Transverse colon (tissue), 4 donors: ENCODE measurements around the gene GRAP2. TPM values are rescaled to one million over a fixed set of nuclear protein-coding genes. Genes with fewer than 3 reads are reported as not detected.

Experiments used
- DNase-seq: peaks from one replicate; pipeline ENCODE4 v3.0.0-alpha.2; 2019
- H3K27ac ChIP-seq, 4 donors: fragments of 200-600 bp; sonication (generic); 2 replicates each; pipeline ENCODE4 v1.5.1; 2016 to 2018; ENCODE audit warnings: inconsistent platforms in 4 of 4
- H3K27me3 ChIP-seq: fragments of 200-600 bp; sonication (generic); 2 replicates; pipeline ENCODE4 v1.5.1; 2017; ENCODE audit warnings: inconsistent platforms
- H3K36me3 ChIP-seq, 4 donors: fragments of 200-600 bp; sonication (generic); 2 replicates each; pipeline ENCODE4 v1.5.1; 2017 to 2019; ENCODE audit warnings: inconsistent platforms in 4 of 4
- H3K4me1 ChIP-seq, 4 donors: fragments of 200-600 bp; sonication (generic); 2 replicates each; pipeline ENCODE4 v1.5.1; 2017 to 2020; ENCODE audit warnings: inconsistent platforms in 4 of 4
- H3K4me3 ChIP-seq, 4 donors: fragments of 200-600 bp; sonication (generic); 1 replicate in 1 of 4; 2 replicates in 3 of 4; pipeline versions ENCODE4 v1.5.1 to v1.6.1; 2017 to 2019; ENCODE audit warnings: inconsistent platforms in 4 of 4
- H3K9me3 ChIP-seq, 2 donors: fragments of 200-600 bp; sonication (generic); 2 replicates each; pipeline ENCODE4 v1.5.1; 2017 to 2019; ENCODE audit warnings: inconsistent platforms in 2 of 2
- EP300 ChIP-seq: sonication (generic); formaldehyde crosslinking; IDR thresholded peaks from one replicate; pipeline ENCODE4 v1.6.1; 2017; ENCODE audit warnings: antibody characterized with exemption, low read depth
- POLR2A ChIP-seq: fragments of 450-650 bp; IDR thresholded peaks from one replicate; pipeline ENCODE4 v1.6.1; 2016; ENCODE audit warnings: antibody characterized with exemption, mild to moderate bottlenecking, moderate library complexity
- POLR2AphosphoS5 ChIP-seq, 3 donors: sonication (generic); formaldehyde crosslinking; IDR thresholded peaks; one replicate each; pipeline ENCODE4 v1.6.1; 2016; ENCODE audit warnings: antibody characterized with exemption in 3 of 3
- WGBS, 2 donors: methylation state at CpG; one replicate each; pipeline ENCODE4 v1.1.5; 2018; ENCODE audit warnings: low coverage in 1 of 2; 5-methylcytosine and 5-hydroxymethylcytosine counted together
- in situ Hi-C, 4 donors: fragments of 200-750 bp; cut with MboI; loops; one replicate each; pipeline versions ENCODE4 v1.15.0 to v1.15.1; 2017; ENCODE audit warnings: low sequenced_read_pairs in 3 of 4, low pct_ligation_motif_present in 1 of 4, low pct_unique_long_range_greater_than_20kb in 1 of 4
- intact Hi-C: fragments of 100-400 bp; cut with DNase I; formaldehyde crosslinking; loops from one replicate; pipeline ENCODE4 v1.15.1; 2023; ENCODE audit warnings: low total_unique reads
- total RNA-seq, 4 donors: library from RNA; depleted of rRNA; stranded (reverse); fragments of >200 nt; gene quantifications; one replicate each; pipeline ENCODE4 v1.1.0, GENCODE V29; 2016
- TF ChIP-seq, protein P1 (sequence below), 5 experiments: fragments of 200-600 bp in 3 of 5; fragments of 450-650 bp in 2 of 5; sonication (generic) in 3 of 5; IDR thresholded peaks; 1 replicate in 2 of 5; 2 replicates in 3 of 5; pipeline ENCODE4 v1.5.1; 2016 to 2017; ENCODE audit warnings: antibody characterized with exemption in 5 of 5, inconsistent platforms in 3 of 5, mild to moderate bottlenecking in 2 of 5, moderate library complexity in 1 of 5

GRAP2 gene
- total RNA-seq, 4 donors from 2014 or later = 0.60 to 28.4 (median 4.9) TPM

DNA sequence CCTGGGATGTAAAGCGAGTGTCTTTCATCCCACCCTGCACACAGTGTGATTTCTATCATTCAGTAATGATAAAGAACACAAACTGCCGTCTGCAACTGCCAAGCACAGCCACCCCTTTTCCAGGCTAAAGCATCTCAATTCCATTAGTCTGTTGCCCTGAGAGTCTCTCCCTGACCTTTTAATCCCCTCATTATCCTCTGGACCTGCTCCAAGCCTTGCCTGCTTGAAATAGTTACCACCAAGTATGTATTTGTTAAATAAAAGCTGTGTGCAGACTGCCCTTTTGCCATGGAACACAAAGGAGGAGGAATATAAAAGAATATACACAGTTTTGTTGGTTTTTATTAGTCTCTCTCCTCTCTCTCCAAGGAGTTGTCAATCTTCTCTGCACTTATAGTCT lies 13.0 kb downstream of the GRAP2 start:
- DNase-seq = no peak
- in situ Hi-C loops = no loop called here
- intact Hi-C loops = no loop called here
- H3K27ac ChIP-seq = peak overlapping the region in 1 of 4 donors; percentile 11
- peaks cover 3% of the 10 kb centered on the region for H3K27me3 ChIP-seq
- no peaks in the 10 kb centered on the region for H3K36me3 ChIP-seq
- no peaks in the 10 kb centered on the region for H3K9me3 ChIP-seq
- WGBS, 2 donors = 68 to 78% methylated on average over 2 of the region's 2 CpGs
- H3K4me3 ChIP-seq = no peak overlapping the region
- TF ChIP-seq POLR2AphosphoS5 (IDR thresholded peaks at IDR 0.05) (no peak), EP300 (no peak), POLR2A (no peak)
- TF ChIP-seq, protein P1, sequence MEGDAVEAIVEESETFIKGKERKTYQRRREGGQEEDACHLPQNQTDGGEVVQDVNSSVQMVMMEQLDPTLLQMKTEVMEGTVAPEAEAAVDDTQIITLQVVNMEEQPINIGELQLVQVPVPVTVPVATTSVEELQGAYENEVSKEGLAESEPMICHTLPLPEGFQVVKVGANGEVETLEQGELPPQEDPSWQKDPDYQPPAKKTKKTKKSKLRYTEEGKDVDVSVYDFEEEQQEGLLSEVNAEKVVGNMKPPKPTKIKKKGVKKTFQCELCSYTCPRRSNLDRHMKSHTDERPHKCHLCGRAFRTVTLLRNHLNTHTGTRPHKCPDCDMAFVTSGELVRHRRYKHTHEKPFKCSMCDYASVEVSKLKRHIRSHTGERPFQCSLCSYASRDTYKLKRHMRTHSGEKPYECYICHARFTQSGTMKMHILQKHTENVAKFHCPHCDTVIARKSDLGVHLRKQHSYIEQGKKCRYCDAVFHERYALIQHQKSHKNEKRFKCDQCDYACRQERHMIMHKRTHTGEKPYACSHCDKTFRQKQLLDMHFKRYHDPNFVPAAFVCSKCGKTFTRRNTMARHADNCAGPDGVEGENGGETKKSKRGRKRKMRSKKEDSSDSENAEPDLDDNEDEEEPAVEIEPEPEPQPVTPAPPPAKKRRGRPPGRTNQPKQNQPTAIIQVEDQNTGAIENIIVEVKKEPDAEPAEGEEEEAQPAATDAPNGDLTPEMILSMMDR (IDR thresholded peaks at IDR 0.05) = no peak
- H3K4me1 ChIP-seq = peaks cover 0 to 3% (median 1%) of the 10 kb centered on the region in 4 donors

DNA sequence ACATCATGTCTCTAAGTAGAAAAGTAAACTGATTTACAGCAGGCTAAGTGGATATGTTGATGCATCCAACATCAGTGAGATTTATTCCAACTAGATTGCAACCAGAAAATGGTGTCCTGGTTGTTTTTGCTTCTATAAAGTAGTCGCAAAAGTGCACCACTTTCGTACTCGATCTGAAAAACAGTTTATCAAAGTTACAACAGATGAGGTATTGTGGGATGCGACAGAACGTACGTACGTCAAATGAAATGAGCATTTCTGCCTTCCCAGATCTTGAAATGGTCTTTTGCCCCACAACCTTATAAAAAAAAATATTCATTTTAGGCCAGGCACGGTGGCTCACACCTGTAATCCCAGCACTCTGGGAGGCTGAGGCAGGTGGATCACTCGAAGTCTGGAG lies 13.7 kb downstream of the GRAP2 start:
- Histone ChIP-seq H3K4me1 (peaks cover 0 to 3% (median 1%) of the 10 kb centered on the region in 4 donors), H3K4me3 (no peak overlapping the region), H3K36me3 (no peaks in the 10 kb centered on the region), H3K27ac (no peak overlapping the region), H3K27me3 (peaks cover 3% of the 10 kb centered on the region), H3K9me3 (no peaks in the 10 kb centered on the region)
- DNase-seq = no peak
- WGBS, 2 donors = 81 to 92% methylated on average over 9 of the region's 9 CpGs
- in situ Hi-C loops (no loop called here), intact Hi-C loops (no loop called here)
- TF ChIP-seq, protein P1 (IDR thresholded peaks at IDR 0.05) = no peak
- TF ChIP-seq EP300 = no peak
- TF ChIP-seq POLR2A = no peak
- no peak for TF ChIP-seq POLR2AphosphoS5 (IDR thresholded peaks at IDR 0.05)

DNA sequence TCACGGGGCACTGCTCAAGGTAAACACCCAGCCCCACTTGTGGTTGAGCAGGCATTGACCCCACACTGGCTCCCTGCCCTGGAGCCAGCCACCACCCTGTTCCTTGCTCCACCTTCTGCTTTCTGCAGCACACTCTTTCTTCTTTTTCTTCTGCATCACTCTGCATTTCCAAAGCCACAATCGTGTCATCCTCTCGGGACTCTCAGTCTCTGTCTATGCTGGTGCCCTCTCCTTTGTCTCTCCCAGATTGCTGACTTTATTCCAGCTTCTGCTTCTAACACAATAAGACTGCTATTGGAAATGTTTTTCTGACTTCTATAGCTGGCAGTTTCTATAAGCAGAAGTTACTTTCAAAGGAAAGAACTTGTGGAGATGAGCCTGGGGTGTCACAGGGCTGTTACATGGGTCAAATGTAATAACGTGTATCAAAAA lies 14.4 kb downstream of the GRAP2 start:
- no peaks in the 10 kb centered on the region for H3K9me3 ChIP-seq
- no peak for TF ChIP-seq EP300
- no peak for TF ChIP-seq POLR2A
- TF ChIP-seq POLR2AphosphoS5 (IDR thresholded peaks at IDR 0.05) = no peak
- TF ChIP-seq, protein P1 (IDR thresholded peaks at IDR 0.05) = no peak
- 51 to 52% methylated on average over 4 of the region's 4 CpGs for WGBS, 2 donors
- intact Hi-C loops = no loop called here
- no peak for DNase-seq
- H3K4me1 ChIP-seq = peaks cover 0 to 3% (median 1%) of the 10 kb centered on the region in 4 donors
- no peaks in the 10 kb centered on the region for H3K27me3 ChIP-seq
- no peak overlapping the region for H3K4me3 ChIP-seq
- no peaks in the 10 kb centered on the region for H3K36me3 ChIP-seq
- no peak overlapping the region for H3K27ac ChIP-seq
- in situ Hi-C loops = no loop called here

DNA sequence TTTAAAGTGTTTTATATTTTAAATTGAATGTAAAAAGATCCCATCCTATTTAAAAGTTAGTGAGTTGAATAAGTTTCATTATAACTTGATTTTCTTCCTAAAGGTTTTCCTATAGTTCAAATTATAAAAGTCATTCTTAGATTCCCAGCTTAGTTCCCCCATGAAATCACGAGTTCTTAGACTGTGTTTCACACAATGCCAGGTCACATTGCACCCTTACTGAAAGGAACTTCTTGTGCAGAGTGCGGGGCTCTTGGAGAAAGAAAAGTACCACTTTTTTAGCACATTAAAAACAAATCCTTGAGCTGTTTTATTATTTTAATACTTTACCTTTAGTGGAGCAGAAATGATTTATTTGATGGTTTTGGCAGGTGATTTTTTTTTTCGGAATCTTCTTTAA lies 15.6 kb downstream of the GRAP2 start:
- Histone ChIP-seq H3K9me3 (no peaks in the 10 kb centered on the region), H3K36me3 (no peaks in the 10 kb centered on the region), H3K27ac (no peak overlapping the region), H3K27me3 (no peaks in the 10 kb centered on the region), H3K4me3 (no peak overlapping the region), H3K4me1 (peaks cover 0 to 3% (median 1%) of the 10 kb centered on the region in 4 donors)
- intact Hi-C loops = no loop called here
- TF ChIP-seq, protein P1 (IDR thresholded peaks at IDR 0.05) = no peak
- no peak for TF ChIP-seq POLR2A
- no peak for TF ChIP-seq EP300
- TF ChIP-seq POLR2AphosphoS5 (IDR thresholded peaks at IDR 0.05) = no peak
- WGBS, 2 donors = 83 to 84% methylated on average over 3 of the region's 3 CpGs
- no peak for DNase-seq
- in situ Hi-C loops = no loop called here
